HG02642 (cell line): ENCODE data around the gene HMCES.
A peak's percentile ranks its signal among the peaks of the same experiment; 100 is the strongest.
"Not testable (repeated sequence)": the region's sequence is repeated elsewhere in the genome, so short reads cannot be mapped to it uniquely, and the experiment has no call there.

Source experiments
- ATAC-seq: cut with Tn5 transposase; IDR thresholded peaks from one replicate; pipeline ENCODE4 v1.9.1; 2021; ENCODE audit warnings: mild to moderate bottlenecking; ENCODE audit not compliant: unreplicated experiment, poor library complexity

HMCES gene

GRCh38 chr3:129256270-129256669 is 22.4 kb upstream of the HMCES start:
- ATAC-seq, result no peak

GRCh38 chr3:129257609-129258008 is 21.1 kb upstream of the HMCES start:
- no peak for ATAC-seq

GRCh38 chr3:129259612-129260477 is 18.8 kb upstream of the HMCES start:
- no peak for ATAC-seq

GRCh38 chr3:129260606-129261005 is 18.1 kb upstream of the HMCES start:
- no peak for ATAC-seq

- no peak for ATAC-seq
These were observed 16.8 kb upstream of the HMCES start for GRCh38 chr3:129261894-129262293.

- no peak for ATAC-seq
These were observed 15.3 kb upstream of the HMCES start for GRCh38 chr3:129263161-129263910.

- not testable (repeated sequence) for ATAC-seq
These were observed 13.7 kb upstream of the HMCES start for GRCh38 chr3:129264994-129265393.

GRCh38 chr3:129266651-129267050 is 12.0 kb upstream of the HMCES start:
- ATAC-seq, result no peak

GRCh38 chr3:129268396-129268795 is 10.3 kb upstream of the HMCES start:
- no peak for ATAC-seq

- no peak for ATAC-seq
These were observed 7.0 kb upstream of the HMCES start for GRCh38 chr3:129271674-129272073.

- ATAC-seq, result peak; percentile 82
These were observed 2.3 kb upstream of the HMCES start for GRCh38 chr3:129276385-129276784.

- no peak for ATAC-seq
These were observed 820 bp upstream of the HMCES start for GRCh38 chr3:129277829-129278271.

GRCh38 chr3:129278966-129279906 is 566 bp downstream of the HMCES start:
- no peak for ATAC-seq

GRCh38 chr3:129280183-129280582 is 1.5 kb downstream of the HMCES start:
- no peak for ATAC-seq

GRCh38 chr3:129281726-129282125 is 3.1 kb downstream of the HMCES start:
- no peak for ATAC-seq

GRCh38 chr3:129282727-129283327 is 4.2 kb downstream of the HMCES start:
- peak; percentile 60 for ATAC-seq

- ATAC-seq, result no peak
These were observed 7.4 kb downstream of the HMCES start for GRCh38 chr3:129286081-129286480.

GRCh38 chr3:129288446-129288845 is 9.8 kb downstream of the HMCES start:
- ATAC-seq, result no peak

- ATAC-seq, result no peak
These were observed 10.7 kb downstream of the HMCES start for GRCh38 chr3:129289201-129289921.
